Activated naive CD4-positive, alpha-beta T cell treated with anti-CD3 and anti-CD28 coated beads for 36 hours (primary cell): ENCODE measurements around the gene GPSM3. TPM values are rescaled to one million over a fixed set of nuclear protein-coding genes. Genes with fewer than 3 reads are reported as not detected.
"Not testable (repeated sequence)": the region's sequence is repeated elsewhere in the genome, so short reads cannot be mapped to it uniquely, and the experiment has no call there.

Experiments
- CTCF ChIA-PET: fragments of 350-600 bp; sonication (Branson Sonifier 250); formaldehyde crosslinking; loops from one replicate; lab custom pipeline; 2021; ENCODE audit warnings: antibody characterized with exemption; lab: Charles Lee
- DNase-seq: peaks from one replicate; pipeline ENCODE4 v3.0.0-alpha.2; 2020
- H3K27ac Mint-ChIP-seq: one replicate; pipeline ENCODE4 v1.8.0; 2021; ENCODE audit warnings: mild to moderate bottlenecking, mixed read lengths
- H3K27me3 Mint-ChIP-seq: one replicate; pipeline ENCODE4 v1.8.0; 2021; ENCODE audit warnings: low read depth, mixed read lengths
- H3K36me3 Mint-ChIP-seq: one replicate; pipeline ENCODE4 v1.8.0; 2021; ENCODE audit warnings: low read depth, mixed read lengths
- H3K4me1 Mint-ChIP-seq: one replicate; pipeline ENCODE4 v1.8.0; 2021; ENCODE audit warnings: low read depth, mixed read lengths
- H3K4me3 Mint-ChIP-seq: one replicate; pipeline ENCODE4 v1.8.0; 2021; ENCODE audit warnings: mild to moderate bottlenecking, moderate library complexity, mixed read lengths
- H3K9me3 Mint-ChIP-seq: one replicate; pipeline ENCODE4 v1.8.0; 2021; ENCODE audit warnings: mixed read lengths
- intact Hi-C: fragments of 100-400 bp; cut with micrococcal nuclease; formaldehyde crosslinking; loops from one replicate; pipeline ENCODE4 v1.15.1; 2023
- total RNA-seq, 2 experiments: library from RNA; stranded (reverse); gene quantifications; one replicate each; pipeline ENCODE4 v1.2.3, GENCODE V29; 2021

The GPSM3 gene
- total RNA-seq, 2 experiments from 2014 or later = 71.8 to 72.1 TPM

GRCh38 chr6:32215617-32216016 lies 23.2 kb upstream of the GPSM3 start:
- CTCF ChIA-PET = no interaction called here
- no peaks in the 10 kb centered on the region for H3K4me1 Mint-ChIP-seq
- no peaks in the 10 kb centered on the region for H3K27me3 Mint-ChIP-seq
- no peaks in the 10 kb centered on the region for H3K36me3 Mint-ChIP-seq
- DNase-seq = no peak
- H3K4me3 Mint-ChIP-seq = no peak overlapping the region
- intact Hi-C loops = no loop called here
- H3K9me3 Mint-ChIP-seq = no peaks in the 10 kb centered on the region
- no peak overlapping the region for H3K27ac Mint-ChIP-seq

GRCh38 chr6:32214126-32214525 lies 21.7 kb upstream of the GPSM3 start:
- Mint-ChIP-seq H3K27ac (no peak overlapping the region), H3K9me3 (no peaks in the 10 kb centered on the region), H3K4me1 (no peaks in the 10 kb centered on the region), H3K36me3 (no peaks in the 10 kb centered on the region), H3K27me3 (no peaks in the 10 kb centered on the region), H3K4me3 (no peak overlapping the region)
- CTCF ChIA-PET = no interaction called here
- DNase-seq = no peak
- intact Hi-C loops = no loop called here

- DNase-seq = no peak
- Mint-ChIP-seq H3K27ac (no peak overlapping the region), H3K9me3 (no peaks in the 10 kb centered on the region), H3K4me3 (no peak overlapping the region), H3K27me3 (no peaks in the 10 kb centered on the region), H3K36me3 (no peaks in the 10 kb centered on the region), H3K4me1 (no peaks in the 10 kb centered on the region)
- intact Hi-C loops = no loop called here
- CTCF ChIA-PET = no interaction called here
Measured at GRCh38 chr6:32213649-32214048, 21.2 kb upstream of the GPSM3 start.

GRCh38 chr6:32212076-32212760 lies 19.8 kb upstream of the GPSM3 start:
- DNase-seq = no peak
- H3K9me3 Mint-ChIP-seq = no peaks in the 10 kb centered on the region
- H3K36me3 Mint-ChIP-seq = no peaks in the 10 kb centered on the region
- intact Hi-C loops = no loop called here
- no peaks in the 10 kb centered on the region for H3K27me3 Mint-ChIP-seq
- CTCF ChIA-PET = no interaction called here
- H3K27ac Mint-ChIP-seq = no peak overlapping the region
- H3K4me3 Mint-ChIP-seq = no peak overlapping the region
- no peaks in the 10 kb centered on the region for H3K4me1 Mint-ChIP-seq

- H3K36me3 Mint-ChIP-seq, DNase-seq, H3K27me3 Mint-ChIP-seq, CTCF ChIA-PET, intact Hi-C loops, H3K27ac Mint-ChIP-seq, H3K4me1 Mint-ChIP-seq, H3K4me3 Mint-ChIP-seq, H3K9me3 Mint-ChIP-seq: not testable (repeated sequence)
Measured at GRCh38 chr6:32211432-32211831, 19.0 kb upstream of the GPSM3 start.

GRCh38 chr6:32210191-32210601 lies 17.8 kb upstream of the GPSM3 start:
- DNase-seq = no peak
- no peak overlapping the region for H3K4me3 Mint-ChIP-seq
- CTCF ChIA-PET = no interaction called here
- H3K9me3 Mint-ChIP-seq = no peaks in the 10 kb centered on the region
- H3K27ac Mint-ChIP-seq = no peak overlapping the region
- H3K36me3 Mint-ChIP-seq = no peaks in the 10 kb centered on the region
- intact Hi-C loops = no loop called here
- no peaks in the 10 kb centered on the region for H3K27me3 Mint-ChIP-seq
- no peaks in the 10 kb centered on the region for H3K4me1 Mint-ChIP-seq

GRCh38 chr6:32208996-32209395 lies 16.6 kb upstream of the GPSM3 start:
- intact Hi-C loops = no loop called here
- Mint-ChIP-seq H3K9me3 (no peaks in the 10 kb centered on the region), H3K4me3 (no peak overlapping the region), H3K27ac (no peak overlapping the region), H3K4me1 (no peaks in the 10 kb centered on the region), H3K27me3 (no peaks in the 10 kb centered on the region), H3K36me3 (no peaks in the 10 kb centered on the region)
- CTCF ChIA-PET = no interaction called here
- DNase-seq = no peak

GRCh38 chr6:32204268-32204715 lies 11.8 kb upstream of the GPSM3 start:
- CTCF ChIA-PET = no interaction called here
- intact Hi-C loops = no loop called here
- Mint-ChIP-seq H3K27ac (no peak overlapping the region), H3K36me3 (no peaks in the 10 kb centered on the region), H3K4me3 (no peak overlapping the region), H3K9me3 (no peaks in the 10 kb centered on the region), H3K27me3 (no peaks in the 10 kb centered on the region), H3K4me1 (no peaks in the 10 kb centered on the region)
- no peak for DNase-seq

- Mint-ChIP-seq H3K36me3 (no peaks in the 10 kb centered on the region), H3K27ac (no peak overlapping the region), H3K4me3 (no peak overlapping the region), H3K4me1 (no peaks in the 10 kb centered on the region), H3K9me3 (no peaks in the 10 kb centered on the region), H3K27me3 (no peaks in the 10 kb centered on the region)
- CTCF ChIA-PET = no interaction called here
- intact Hi-C loops = no loop called here
- no peak for DNase-seq
Measured at GRCh38 chr6:32203426-32204267, 11.2 kb upstream of the GPSM3 start.

GRCh38 chr6:32202186-32202585 lies 9.7 kb upstream of the GPSM3 start:
- intact Hi-C loops = no loop called here
- no peaks in the 10 kb centered on the region for H3K9me3 Mint-ChIP-seq
- no peaks in the 10 kb centered on the region for H3K27me3 Mint-ChIP-seq
- no peak overlapping the region for H3K27ac Mint-ChIP-seq
- CTCF ChIA-PET = no interaction called here
- no peak overlapping the region for H3K4me3 Mint-ChIP-seq
- no peaks in the 10 kb centered on the region for H3K36me3 Mint-ChIP-seq
- H3K4me1 Mint-ChIP-seq = no peaks in the 10 kb centered on the region
- DNase-seq = no peak

- H3K9me3 Mint-ChIP-seq = no peaks in the 10 kb centered on the region
- no peak overlapping the region for H3K4me3 Mint-ChIP-seq
- peaks cover 9% of the 10 kb centered on the region for H3K4me1 Mint-ChIP-seq
- intact Hi-C loops = no loop called here
- no peak overlapping the region for H3K27ac Mint-ChIP-seq
- CTCF ChIA-PET = no interaction called here
- DNase-seq = no peak
- H3K27me3 Mint-ChIP-seq = no peaks in the 10 kb centered on the region
- peaks cover 1% of the 10 kb centered on the region for H3K36me3 Mint-ChIP-seq
Measured at GRCh38 chr6:32200711-32201475, 8.4 kb upstream of the GPSM3 start.

GRCh38 chr6:32198866-32199265 lies 6.4 kb upstream of the GPSM3 start:
- intact Hi-C loops = loop anchor here (5.0 to 10.0 kb wide), 4 partner anchors 653 to 1006 kb away; partner anchors contain the start of genes ATP6V1G2, DDX39B, HSD17B8 and MICB
- Mint-ChIP-seq H3K9me3 (no peaks in the 10 kb centered on the region), H3K4me3 (no peak overlapping the region), H3K27ac (no peak overlapping the region), H3K27me3 (no peaks in the 10 kb centered on the region), H3K36me3 (peaks cover 1% of the 10 kb centered on the region), H3K4me1 (peaks cover 23% of the 10 kb centered on the region)
- DNase-seq = no peak
- CTCF ChIA-PET = no interaction called here
